ENCODE results near the gene ANO6. TPM values are rescaled to one million over a fixed set of nuclear protein-coding genes. Genes with fewer than 3 reads are reported as not detected.

ANO6 gene
- polyA plus RNA-seq, 1 donor from 2014 or later = 9.0 TPM

DNA sequence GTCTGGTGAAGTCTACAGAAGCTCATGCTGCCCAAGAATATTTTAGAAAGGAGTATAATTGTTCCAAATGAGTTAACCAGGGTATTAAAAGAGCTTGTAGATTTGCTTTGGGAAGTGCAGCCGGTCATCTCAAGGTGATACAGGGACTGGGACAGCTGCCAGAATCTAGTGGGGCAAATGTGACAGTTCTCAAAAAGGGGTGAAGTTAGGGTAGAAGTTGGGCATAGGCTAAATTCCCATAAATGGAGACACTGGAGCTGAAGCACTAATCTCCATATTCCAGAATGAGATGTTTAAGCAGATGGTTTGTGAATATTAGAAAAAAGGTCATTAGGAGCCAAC, 94.7 kb downstream of the ANO6 start:
- no peak for TF ChIP-seq RAD21 (conservative IDR thresholded peaks at IDR 0.05)
- no peak for TF ChIP-seq EP300 (conservative IDR thresholded peaks at IDR 0.05; ENCODE audit: poor library complexity, severe bottlenecking)
- TF ChIP-seq TAF1 (IDR thresholded peaks at IDR 0.05; ENCODE audit: low read depth) = no peak
- TF ChIP-seq SMC3 (conservative IDR thresholded peaks at IDR 0.05; ENCODE audit: poor library complexity) = no peak
- no peak for TF ChIP-seq EZH2 (IDR thresholded peaks at IDR 0.05; ENCODE audit: borderline replicate concordance, insufficient read depth, low read length, poor library complexity, severe bottlenecking)
- TF ChIP-seq, protein P1, sequence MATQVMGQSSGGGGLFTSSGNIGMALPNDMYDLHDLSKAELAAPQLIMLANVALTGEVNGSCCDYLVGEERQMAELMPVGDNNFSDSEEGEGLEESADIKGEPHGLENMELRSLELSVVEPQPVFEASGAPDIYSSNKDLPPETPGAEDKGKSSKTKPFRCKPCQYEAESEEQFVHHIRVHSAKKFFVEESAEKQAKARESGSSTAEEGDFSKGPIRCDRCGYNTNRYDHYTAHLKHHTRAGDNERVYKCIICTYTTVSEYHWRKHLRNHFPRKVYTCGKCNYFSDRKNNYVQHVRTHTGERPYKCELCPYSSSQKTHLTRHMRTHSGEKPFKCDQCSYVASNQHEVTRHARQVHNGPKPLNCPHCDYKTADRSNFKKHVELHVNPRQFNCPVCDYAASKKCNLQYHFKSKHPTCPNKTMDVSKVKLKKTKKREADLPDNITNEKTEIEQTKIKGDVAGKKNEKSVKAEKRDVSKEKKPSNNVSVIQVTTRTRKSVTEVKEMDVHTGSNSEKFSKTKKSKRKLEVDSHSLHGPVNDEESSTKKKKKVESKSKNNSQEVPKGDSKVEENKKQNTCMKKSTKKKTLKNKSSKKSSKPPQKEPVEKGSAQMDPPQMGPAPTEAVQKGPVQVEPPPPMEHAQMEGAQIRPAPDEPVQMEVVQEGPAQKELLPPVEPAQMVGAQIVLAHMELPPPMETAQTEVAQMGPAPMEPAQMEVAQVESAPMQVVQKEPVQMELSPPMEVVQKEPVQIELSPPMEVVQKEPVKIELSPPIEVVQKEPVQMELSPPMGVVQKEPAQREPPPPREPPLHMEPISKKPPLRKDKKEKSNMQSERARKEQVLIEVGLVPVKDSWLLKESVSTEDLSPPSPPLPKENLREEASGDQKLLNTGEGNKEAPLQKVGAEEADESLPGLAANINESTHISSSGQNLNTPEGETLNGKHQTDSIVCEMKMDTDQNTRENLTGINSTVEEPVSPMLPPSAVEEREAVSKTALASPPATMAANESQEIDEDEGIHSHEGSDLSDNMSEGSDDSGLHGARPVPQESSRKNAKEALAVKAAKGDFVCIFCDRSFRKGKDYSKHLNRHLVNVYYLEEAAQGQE (IDR thresholded peaks at IDR 0.05; ENCODE audit: borderline replicate concordance) = no peak
- TF ChIP-seq MXI1 (conservative IDR thresholded peaks at IDR 0.05; ENCODE audit: poor library complexity, severe bottlenecking) = no peak
- no peak for TF ChIP-seq POLR2AphosphoS5 (IDR thresholded peaks at IDR 0.05)
- TF ChIP-seq, protein P2, sequence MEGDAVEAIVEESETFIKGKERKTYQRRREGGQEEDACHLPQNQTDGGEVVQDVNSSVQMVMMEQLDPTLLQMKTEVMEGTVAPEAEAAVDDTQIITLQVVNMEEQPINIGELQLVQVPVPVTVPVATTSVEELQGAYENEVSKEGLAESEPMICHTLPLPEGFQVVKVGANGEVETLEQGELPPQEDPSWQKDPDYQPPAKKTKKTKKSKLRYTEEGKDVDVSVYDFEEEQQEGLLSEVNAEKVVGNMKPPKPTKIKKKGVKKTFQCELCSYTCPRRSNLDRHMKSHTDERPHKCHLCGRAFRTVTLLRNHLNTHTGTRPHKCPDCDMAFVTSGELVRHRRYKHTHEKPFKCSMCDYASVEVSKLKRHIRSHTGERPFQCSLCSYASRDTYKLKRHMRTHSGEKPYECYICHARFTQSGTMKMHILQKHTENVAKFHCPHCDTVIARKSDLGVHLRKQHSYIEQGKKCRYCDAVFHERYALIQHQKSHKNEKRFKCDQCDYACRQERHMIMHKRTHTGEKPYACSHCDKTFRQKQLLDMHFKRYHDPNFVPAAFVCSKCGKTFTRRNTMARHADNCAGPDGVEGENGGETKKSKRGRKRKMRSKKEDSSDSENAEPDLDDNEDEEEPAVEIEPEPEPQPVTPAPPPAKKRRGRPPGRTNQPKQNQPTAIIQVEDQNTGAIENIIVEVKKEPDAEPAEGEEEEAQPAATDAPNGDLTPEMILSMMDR (IDR thresholded peaks at IDR 0.05; ENCODE audit: poor library complexity, severe bottlenecking) = no peak
- Histone ChIP-seq H3K27me3 (ENCODE audit: insufficient read depth, low read depth, low read length) (no peaks in the 10 kb centered on the region), H3K9me3 (ENCODE audit: low read length) (no peaks in the 10 kb centered on the region), H4K20me1 (ENCODE audit: insufficient read depth) (no peaks in the 10 kb centered on the region), H3K9me2 (ENCODE audit: insufficient read depth, low read length) (no peaks in the 10 kb centered on the region), H2AFZ (ENCODE audit: low read depth, low read length) (no peak overlapping the region), H3K27ac (ENCODE audit: low read length) (no peak overlapping the region), H3K79me2 (replicated peaks; ENCODE audit: insufficient read depth, low read length) (no peaks in the 10 kb centered on the region), H3K36me3 (ENCODE audit: insufficient read depth, low read length) (no peaks in the 10 kb centered on the region), H3F3A (ENCODE audit: insufficient read depth, low read length, poor library complexity, severe bottlenecking) (no peaks in the 10 kb centered on the region), H3K9ac (ENCODE audit: low read length) (no peak overlapping the region), H3K4me3 (ENCODE audit: low read length) (no peak overlapping the region), H3K4me2 (ENCODE audit: low read length) (no peak overlapping the region)

- Histone ChIP-seq H3K4me3 (ENCODE audit: low read length) (no peak overlapping the region), H4K20me1 (ENCODE audit: insufficient read depth) (no peaks in the 10 kb centered on the region), H3K36me3 (ENCODE audit: insufficient read depth, low read length) (no peaks in the 10 kb centered on the region), H3K27me3 (ENCODE audit: insufficient read depth, low read depth, low read length) (no peaks in the 10 kb centered on the region), H3K27ac (ENCODE audit: low read length) (no peak overlapping the region), H3K9me3 (ENCODE audit: low read length) (no peaks in the 10 kb centered on the region), H2AFZ (ENCODE audit: low read depth, low read length) (no peak overlapping the region), H3K79me2 (replicated peaks; ENCODE audit: insufficient read depth, low read length) (no peaks in the 10 kb centered on the region), H3K4me2 (ENCODE audit: low read length) (no peak overlapping the region), H3F3A (ENCODE audit: insufficient read depth, low read length, poor library complexity, severe bottlenecking) (no peaks in the 10 kb centered on the region), H3K9me2 (ENCODE audit: insufficient read depth, low read length) (no peaks in the 10 kb centered on the region), H3K9ac (ENCODE audit: low read length) (no peak overlapping the region)
- TF ChIP-seq EZH2 (IDR thresholded peaks at IDR 0.05; ENCODE audit: borderline replicate concordance, insufficient read depth, low read length, poor library complexity, severe bottlenecking) = no peak
- TF ChIP-seq RAD21 (conservative IDR thresholded peaks at IDR 0.05) = no peak
- TF ChIP-seq POLR2AphosphoS5 (IDR thresholded peaks at IDR 0.05) = no peak
- TF ChIP-seq, protein P2 (IDR thresholded peaks at IDR 0.05; ENCODE audit: poor library complexity, severe bottlenecking) = no peak
- TF ChIP-seq TAF1 (IDR thresholded peaks at IDR 0.05; ENCODE audit: low read depth) = no peak
- no peak for TF ChIP-seq EP300 (conservative IDR thresholded peaks at IDR 0.05; ENCODE audit: poor library complexity, severe bottlenecking)
- TF ChIP-seq SMC3 (conservative IDR thresholded peaks at IDR 0.05; ENCODE audit: poor library complexity) = no peak
- TF ChIP-seq, protein P1 (IDR thresholded peaks at IDR 0.05; ENCODE audit: borderline replicate concordance) = no peak
- TF ChIP-seq MXI1 (conservative IDR thresholded peaks at IDR 0.05; ENCODE audit: poor library complexity, severe bottlenecking) = no peak
Measured at GRCh38 chr12:45312012-45312411, 96.1 kb downstream of the ANO6 start.
